HEK293T (cell line): ENCODE results near the gene FCSK.

Experiments
- CTCF ChIA-PET: fragments of 350-600 bp; formaldehyde crosslinking; extraction: SDS; loops from one replicate; lab custom pipeline; 2021; ENCODE audit warnings: antibody characterized with exemption, inconsistent platforms; lab: Yijun Ruan, JAX
- POLR2A ChIA-PET: fragments of 350-600 bp; formaldehyde crosslinking; extraction: SDS; loops from one replicate; lab custom pipeline; 2020; ENCODE audit warnings: antibody characterized with exemption, inconsistent platforms; lab: Yijun Ruan, JAX
- DNase-seq: peaks from one replicate; pipeline ENCODE4 v3.0.0; 2012; ENCODE audit warnings: mixed read lengths; ENCODE audit errors: extremely low spot score
- ARNT ChIP-seq: fragments of 450-650 bp; IDR thresholded peaks from 2 replicates; pipeline ENCODE4 v1.6.1; 2017; ENCODE audit warnings: mild to moderate bottlenecking
- BHLHE40 ChIP-seq: fragments of 450-650 bp; IDR thresholded peaks from 2 replicates; pipeline ENCODE4 v1.6.1; 2016; ENCODE audit warnings: mild to moderate bottlenecking, moderate library complexity, borderline replicate concordance
- CTBP1 ChIP-seq: fragments of 450-650 bp; IDR thresholded peaks from 2 replicates; pipeline ENCODE4 v1.6.1; 2016; ENCODE audit warnings: borderline replicate concordance
- ELF4 ChIP-seq: fragments of 450-650 bp; IDR thresholded peaks from 2 replicates; pipeline ENCODE4 v1.6.1; 2017; ENCODE audit warnings: antibody characterized with exemption
- FOXA1 ChIP-seq: fragments of 450-650 bp; IDR thresholded peaks from 2 replicates; pipeline ENCODE4 v1.6.1; 2016; ENCODE audit warnings: mild to moderate bottlenecking
- FOXK2 ChIP-seq: fragments of 450-650 bp; IDR thresholded peaks from 2 replicates; pipeline ENCODE4 v1.6.1; 2016; ENCODE audit warnings: mild to moderate bottlenecking
- FOXM1 ChIP-seq: fragments of 450-650 bp; IDR thresholded peaks from 2 replicates; pipeline ENCODE4 v1.6.1; 2017; ENCODE audit warnings: mild to moderate bottlenecking, borderline replicate concordance
- HDGF ChIP-seq: fragments of 450-650 bp; IDR thresholded peaks from 2 replicates; pipeline ENCODE4 v1.6.1; 2017; ENCODE audit warnings: antibody characterized with exemption, borderline replicate concordance
- L3MBTL2 ChIP-seq: fragments of 450-650 bp; conservative IDR thresholded peaks from 2 replicates; pipeline ENCODE4 v1.6.1; 2016; ENCODE audit warnings: mild to moderate bottlenecking
- LEF1 ChIP-seq: fragments of 450-650 bp; IDR thresholded peaks from 2 replicates; pipeline ENCODE4 v1.6.1; 2017; ENCODE audit warnings: mild to moderate bottlenecking, borderline replicate concordance
- NFRKB ChIP-seq: fragments of 450-650 bp; IDR thresholded peaks from 2 replicates; pipeline ENCODE4 v1.6.1; 2016; ENCODE audit warnings: mild to moderate bottlenecking, moderate library complexity
- PKNOX1 ChIP-seq: fragments of 450-650 bp; IDR thresholded peaks from 2 replicates; pipeline ENCODE4 v1.6.1; 2016
- SP1 ChIP-seq: fragments of 450-650 bp; IDR thresholded peaks from 2 replicates; pipeline ENCODE4 v1.6.1; 2017
- SUZ12 ChIP-seq: fragments of 450-650 bp; IDR thresholded peaks from 2 replicates; pipeline ENCODE4 v1.6.1; 2016; ENCODE audit warnings: mild to moderate bottlenecking
- TARDBP ChIP-seq: fragments of 450-650 bp; IDR thresholded peaks from 2 replicates; pipeline ENCODE4 v1.6.1; 2016
- ZNF384 ChIP-seq: fragments of 450-650 bp; IDR thresholded peaks from 2 replicates; pipeline ENCODE4 v1.6.1; 2016

Gene FCSK

DNA sequence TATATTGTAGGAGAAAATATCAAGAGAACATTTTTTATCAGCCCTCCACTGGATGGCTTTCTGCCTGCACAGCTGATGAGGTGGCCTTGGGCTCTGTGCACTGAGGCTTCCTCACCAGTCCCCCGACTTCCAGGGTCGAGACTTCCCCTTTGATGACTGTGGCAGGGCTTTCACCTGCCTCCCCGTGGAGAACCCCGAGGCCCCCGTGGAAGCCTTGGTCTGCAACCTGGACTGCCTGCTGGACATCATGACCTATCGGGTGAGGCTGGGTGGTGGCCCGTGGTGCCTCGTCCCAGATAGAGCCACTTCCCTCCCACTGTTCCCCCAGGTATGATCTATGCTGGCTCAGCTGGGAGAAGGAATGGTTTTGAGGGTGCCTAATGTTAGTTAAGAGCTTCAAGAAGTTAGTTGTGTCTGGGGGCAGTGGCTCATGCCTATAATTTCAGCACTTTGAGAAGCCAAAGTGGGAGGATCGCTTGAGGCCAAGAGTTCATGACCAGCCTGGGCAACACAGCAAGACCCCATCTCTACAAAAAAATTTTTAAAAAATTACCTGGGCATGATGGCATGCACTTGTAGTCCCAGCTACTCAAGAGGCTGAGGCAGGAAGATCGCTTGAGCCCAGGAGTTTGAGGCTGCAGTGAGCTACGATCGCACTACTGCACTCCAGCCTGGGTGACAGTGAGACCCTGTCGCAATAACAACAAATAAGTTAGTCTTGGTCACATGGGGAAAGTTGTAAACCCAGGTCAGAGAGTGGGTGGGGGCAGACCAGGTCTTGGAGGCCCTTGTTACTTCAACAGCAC lies 11.8 kb downstream of the FCSK start:
- TF ChIP-seq ZNF384 (no peak), HDGF (no peak), FOXA1 (no peak), SUZ12 (no peak), PKNOX1 (no peak), FOXK2 (no peak), LEF1 (no peak), ARNT (no peak), CTBP1 (no peak), SP1 (no peak), FOXM1 (no peak), NFRKB (no peak), TARDBP (no peak), L3MBTL2 (no peak), BHLHE40 (no peak), ELF4 (no peak)
- CTCF ChIA-PET: interaction anchor here (1.0 kb wide), 1 partner anchor 72 kb away, joined by 3 read pairs; no protein-coding TSS in a partner anchor
- no peak for DNase-seq
- POLR2A ChIA-PET: no interaction called here

DNA sequence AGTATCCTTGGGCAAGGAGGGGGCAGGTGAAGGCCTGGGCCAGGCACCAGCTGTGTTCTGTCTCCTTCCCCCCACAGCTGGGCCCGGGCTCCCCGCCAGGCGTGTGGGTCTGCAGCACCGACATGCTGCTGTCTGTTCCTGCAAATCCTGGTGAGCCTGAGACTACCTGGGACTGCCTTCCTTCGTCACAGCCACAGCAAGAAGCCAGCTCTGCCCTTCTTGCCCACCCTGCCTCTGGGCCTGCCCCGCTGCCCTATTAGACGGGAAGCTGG lies 12.3 kb downstream of the FCSK start:
- CTCF ChIA-PET: interaction anchor here (1.0 kb wide), 1 partner anchor 73 kb away, joined by 3 read pairs; no protein-coding TSS in a partner anchor
- DNase-seq: no peak
- POLR2A ChIA-PET: no interaction called here
- TF ChIP-seq LEF1 (no peak), SUZ12 (no peak), ARNT (no peak), ELF4 (no peak), SP1 (no peak), FOXA1 (no peak), TARDBP (no peak), BHLHE40 (no peak), PKNOX1 (no peak), L3MBTL2 (no peak), HDGF (no peak), ZNF384 (no peak), FOXK2 (no peak), NFRKB (no peak), CTBP1 (no peak)

GRCh38 chr16:70467113-70467512 lies 12.7 kb downstream of the FCSK start:
- CTCF ChIA-PET: interaction anchor here (1.0 kb wide), 1 partner anchor 73 kb away, joined by 3 read pairs; no protein-coding TSS in a partner anchor

GRCh38 chr16:70467608-70468007 lies 13.2 kb downstream of the FCSK start:
- ChIA-PET CTCF (no interaction called here), POLR2A (interaction anchor here (1.2 kb wide), 1 partner anchor 14 kb away, joined by 4 read pairs; no protein-coding TSS in a partner anchor)
- TF ChIP-seq FOXA1: no peak
- TF ChIP-seq SUZ12: no peak
- TF ChIP-seq TARDBP: no peak
- TF ChIP-seq CTBP1: no peak
- no peak for TF ChIP-seq ELF4
- no peak for TF ChIP-seq L3MBTL2
- no peak for DNase-seq

More at GRCh38 chr16:70467113-70467512, 12.7 kb downstream of the FCSK start:
- TF ChIP-seq PKNOX1: no peak
- TF ChIP-seq SP1: no peak
- TF ChIP-seq CTBP1: no peak
- no peak for TF ChIP-seq ZNF384
- no peak for TF ChIP-seq FOXA1
- no peak for TF ChIP-seq LEF1
- no peak for TF ChIP-seq ARNT
- no peak for TF ChIP-seq NFRKB
- no peak for TF ChIP-seq SUZ12
- no peak for TF ChIP-seq FOXM1
- no peak for TF ChIP-seq TARDBP
- no peak for TF ChIP-seq HDGF
- TF ChIP-seq BHLHE40: no peak
- no peak for TF ChIP-seq L3MBTL2
- TF ChIP-seq FOXK2: no peak
- no peak for TF ChIP-seq ELF4
- no peak for DNase-seq
- POLR2A ChIA-PET: no interaction called here

DNA sequence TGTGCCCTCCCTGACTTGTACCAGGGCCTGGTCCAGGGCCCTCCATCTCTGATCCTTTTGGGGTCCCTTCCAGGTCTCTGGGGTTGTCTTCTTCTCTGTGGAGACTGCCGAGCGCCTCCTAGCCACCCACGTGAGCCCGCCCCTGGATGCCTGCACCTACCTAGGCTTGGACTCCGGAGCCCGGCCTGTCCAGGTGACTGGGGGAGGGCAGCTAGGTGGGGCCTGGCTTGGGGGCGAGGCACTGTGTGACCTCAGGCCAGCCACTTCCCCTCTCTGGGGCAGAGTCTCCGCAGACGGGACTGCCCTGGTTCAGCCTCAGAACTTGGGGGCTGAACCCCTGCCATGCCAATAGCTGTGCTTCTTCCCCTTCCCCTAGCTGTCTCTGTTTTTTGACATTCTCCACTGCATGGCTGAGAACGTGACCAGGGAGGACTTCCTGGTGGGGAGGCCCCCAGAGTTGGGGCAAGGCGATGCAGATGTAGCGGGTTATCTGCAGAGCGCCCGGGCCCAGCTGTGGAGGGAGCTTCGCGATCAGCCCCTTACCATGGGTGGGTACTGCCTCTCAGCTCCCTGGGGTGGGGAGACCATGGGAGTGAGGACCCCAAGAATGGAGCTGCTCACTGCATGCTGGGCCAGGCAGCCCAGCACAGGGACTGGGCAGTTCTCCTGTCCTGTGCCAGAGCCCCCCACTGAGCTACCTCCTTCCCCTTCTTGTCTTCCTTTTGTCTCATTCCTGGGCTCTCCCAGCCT lies 14.6 kb downstream of the FCSK start:
- TF ChIP-seq CTBP1 (no peak), SUZ12 (no peak)
- POLR2A ChIA-PET: no interaction called here
- CTCF ChIA-PET: no interaction called here
- no peak for DNase-seq
